ENCODE data around the gene GRM7. TPM values are rescaled to one million over a fixed set of nuclear protein-coding genes. Genes with fewer than 3 reads are reported as not detected.

GRM7 gene
- total RNA-seq, 2 donors from 2014 or later, result 0.33 to 1.3 TPM

DNA sequence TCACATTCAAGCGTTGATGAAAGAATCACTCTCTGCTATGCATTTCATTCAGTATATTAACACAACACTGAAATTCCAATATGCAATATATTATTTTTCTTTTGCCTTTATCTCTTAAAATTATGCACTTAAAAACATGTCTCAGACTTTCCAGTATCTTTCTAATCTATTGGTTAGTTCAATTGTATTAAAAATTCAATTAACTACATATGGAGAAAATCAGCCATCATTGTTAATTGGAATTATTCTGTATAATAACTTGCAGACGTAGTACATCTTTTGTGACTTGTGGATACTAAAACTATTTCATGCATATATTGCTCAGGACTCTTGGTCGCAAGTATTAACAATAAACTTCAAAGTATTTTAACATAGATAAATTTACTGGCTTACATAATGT, 715.6 kb downstream of the GRM7 start:
- no peaks in the 10 kb centered on the region for H3K4me1 ChIP-seq
- DNase-seq (no peak), ATAC-seq (no peak)
- whole genome bisulfite sequencing, 2 donors, result 78% methylated on average over 3 of the region's 3 CpGs
- no peak overlapping the region for H3K4me3 ChIP-seq
- H3K9me3 ChIP-seq, result no peaks in the 10 kb centered on the region
- no peaks in the 10 kb centered on the region for H3K27me3 ChIP-seq
- H3K27ac ChIP-seq, result no peak overlapping the region
- no peaks in the 10 kb centered on the region for H3K36me3 ChIP-seq (replicated peaks in 1 of 2; ENCODE audit: insufficient read depth in 1 of 2, low read depth in 2 of 2)
- intact Hi-C loops (cut with DNase I), result no loop called here
- TF ChIP-seq POLR2A (IDR thresholded peaks at IDR 0.05), result no peak
- TF ChIP-seq, protein P1, sequence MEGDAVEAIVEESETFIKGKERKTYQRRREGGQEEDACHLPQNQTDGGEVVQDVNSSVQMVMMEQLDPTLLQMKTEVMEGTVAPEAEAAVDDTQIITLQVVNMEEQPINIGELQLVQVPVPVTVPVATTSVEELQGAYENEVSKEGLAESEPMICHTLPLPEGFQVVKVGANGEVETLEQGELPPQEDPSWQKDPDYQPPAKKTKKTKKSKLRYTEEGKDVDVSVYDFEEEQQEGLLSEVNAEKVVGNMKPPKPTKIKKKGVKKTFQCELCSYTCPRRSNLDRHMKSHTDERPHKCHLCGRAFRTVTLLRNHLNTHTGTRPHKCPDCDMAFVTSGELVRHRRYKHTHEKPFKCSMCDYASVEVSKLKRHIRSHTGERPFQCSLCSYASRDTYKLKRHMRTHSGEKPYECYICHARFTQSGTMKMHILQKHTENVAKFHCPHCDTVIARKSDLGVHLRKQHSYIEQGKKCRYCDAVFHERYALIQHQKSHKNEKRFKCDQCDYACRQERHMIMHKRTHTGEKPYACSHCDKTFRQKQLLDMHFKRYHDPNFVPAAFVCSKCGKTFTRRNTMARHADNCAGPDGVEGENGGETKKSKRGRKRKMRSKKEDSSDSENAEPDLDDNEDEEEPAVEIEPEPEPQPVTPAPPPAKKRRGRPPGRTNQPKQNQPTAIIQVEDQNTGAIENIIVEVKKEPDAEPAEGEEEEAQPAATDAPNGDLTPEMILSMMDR (IDR thresholded peaks at IDR 0.05), result no peak

DNA sequence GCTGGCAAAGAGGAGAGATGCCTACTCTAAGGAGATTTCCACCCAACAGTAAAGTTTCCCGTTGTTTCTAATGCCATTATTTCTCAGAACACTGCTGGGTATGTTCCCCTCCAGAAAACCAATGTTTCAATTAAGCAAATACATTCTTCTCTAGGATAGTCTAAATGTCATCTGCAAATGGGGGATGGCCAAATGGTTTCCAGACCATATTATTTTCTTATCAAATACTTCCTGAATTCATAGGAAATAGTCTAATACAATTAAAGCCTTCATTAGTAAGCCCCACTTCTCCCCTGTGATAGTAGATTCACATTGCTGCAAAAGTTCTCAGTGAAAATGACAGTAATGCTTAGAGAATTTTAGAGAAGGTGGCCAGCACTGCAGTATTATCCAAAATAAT, 716.6 kb downstream of the GRM7 start:
- ATAC-seq (no peak), DNase-seq (no peak)
- WGBS, 2 donors, result 56 to 72% methylated on average over 1 of the region's 1 CpG
- Histone ChIP-seq H3K27me3 (no peaks in the 10 kb centered on the region), H3K4me1 (no peaks in the 10 kb centered on the region), H3K36me3 (replicated peaks in 1 of 2; ENCODE audit: insufficient read depth in 1 of 2, low read depth in 2 of 2) (no peaks in the 10 kb centered on the region), H3K27ac (no peak overlapping the region), H3K9me3 (no peaks in the 10 kb centered on the region), H3K4me3 (no peak overlapping the region)
- intact Hi-C loops (cut with DNase I), result no loop called here
- TF ChIP-seq, protein P1 (IDR thresholded peaks at IDR 0.05), result no peak
- no peak for TF ChIP-seq POLR2A (IDR thresholded peaks at IDR 0.05)

DNA sequence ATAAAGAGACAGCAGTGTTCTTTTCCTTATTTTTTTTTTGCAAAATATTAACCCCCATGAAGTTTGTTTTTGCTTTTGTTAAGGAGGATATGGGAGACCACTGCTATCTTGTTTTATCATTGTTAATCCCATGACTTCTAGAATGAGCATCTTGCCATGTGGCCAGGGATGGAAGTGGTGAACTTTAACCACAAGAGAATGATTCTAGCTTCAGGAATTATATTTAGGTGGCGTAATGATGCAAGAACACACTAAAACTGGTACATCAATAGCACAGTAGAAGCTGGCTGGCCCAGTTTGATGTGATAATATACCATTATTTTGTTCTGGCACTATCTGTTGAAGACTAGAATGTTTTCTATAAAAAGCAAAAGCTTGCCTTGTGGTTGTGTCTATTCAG, 720.9 kb downstream of the GRM7 start:
- TF ChIP-seq, protein P1 (IDR thresholded peaks at IDR 0.05), result no peak
- TF ChIP-seq POLR2A (IDR thresholded peaks at IDR 0.05), result no peak
- 73 to 84% methylated on average over 1 of the region's 1 CpG for WGBS, 2 donors
- intact Hi-C loops (cut with DNase I), result no loop called here
- DNase-seq (no peak), ATAC-seq (no peak)
- Histone ChIP-seq H3K36me3 (replicated peaks in 1 of 2; ENCODE audit: insufficient read depth in 1 of 2, low read depth in 2 of 2) (no peaks in the 10 kb centered on the region), H3K27ac (no peak overlapping the region), H3K27me3 (no peaks in the 10 kb centered on the region), H3K4me3 (no peak overlapping the region), H3K4me1 (no peaks in the 10 kb centered on the region), H3K9me3 (no peaks in the 10 kb centered on the region)

DNA sequence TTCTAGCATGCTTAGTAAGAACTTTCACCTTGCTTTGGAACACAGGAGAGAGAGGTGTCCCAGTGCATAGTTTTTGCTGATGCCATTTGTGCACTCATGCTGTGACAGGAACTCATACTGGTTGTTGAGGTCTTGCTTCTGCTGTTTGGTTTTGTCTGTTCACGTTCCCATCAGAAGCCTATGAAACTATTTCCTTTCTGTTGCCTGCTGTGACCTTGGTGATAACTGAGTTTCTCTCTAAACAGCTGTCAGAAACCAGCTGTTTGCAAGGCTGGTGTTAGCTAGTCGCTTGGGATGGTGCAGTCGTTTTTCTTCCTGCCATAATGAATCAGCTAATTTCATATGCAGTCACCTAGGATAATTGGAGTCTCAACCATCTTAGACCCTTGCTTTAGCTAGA, 724.1 kb downstream of the GRM7 start:
- 21 to 35% methylated on average over 3 of the region's 3 CpGs for WGBS, 2 donors
- no peaks in the 10 kb centered on the region for H3K27me3 ChIP-seq
- TF ChIP-seq, protein P1 (IDR thresholded peaks at IDR 0.05), result no peak
- no peak for TF ChIP-seq POLR2A (IDR thresholded peaks at IDR 0.05)
- no peaks in the 10 kb centered on the region for H3K4me1 ChIP-seq
- DNase-seq (no peak), ATAC-seq (no peak)
- H3K36me3 ChIP-seq (replicated peaks in 1 of 2; ENCODE audit: insufficient read depth in 1 of 2, low read depth in 2 of 2), result no peaks in the 10 kb centered on the region
- H3K27ac ChIP-seq, result no peak overlapping the region
- no peak overlapping the region for H3K4me3 ChIP-seq
- H3K9me3 ChIP-seq, result no peaks in the 10 kb centered on the region
- intact Hi-C loops (cut with DNase I), result no loop called here

DNA sequence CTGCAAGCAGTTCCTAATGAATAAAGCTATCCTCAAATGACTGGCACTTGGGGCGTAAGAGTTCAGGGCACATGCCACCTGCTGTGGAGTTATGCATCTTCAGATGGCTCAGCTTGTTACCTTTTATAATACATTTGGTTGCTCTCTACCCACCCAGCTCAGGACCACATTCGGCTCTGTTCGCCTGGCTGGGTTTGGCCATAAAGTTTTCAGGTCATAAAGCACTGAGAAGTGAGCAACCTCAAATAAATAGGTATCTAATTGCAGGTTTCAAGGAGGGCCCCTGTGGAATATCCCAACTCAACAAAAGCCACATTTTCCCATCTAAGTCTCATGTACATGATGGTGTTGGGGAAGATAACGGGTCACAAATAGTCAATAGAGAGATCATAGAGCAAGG, 727.3 kb downstream of the GRM7 start:
- DNase-seq (no peak), ATAC-seq (no peak)
- Histone ChIP-seq H3K4me1 (no peaks in the 10 kb centered on the region), H3K9me3 (no peaks in the 10 kb centered on the region), H3K4me3 (no peak overlapping the region), H3K36me3 (replicated peaks in 1 of 2; ENCODE audit: insufficient read depth in 1 of 2, low read depth in 2 of 2) (no peaks in the 10 kb centered on the region), H3K27me3 (no peaks in the 10 kb centered on the region), H3K27ac (no peak overlapping the region)
- intact Hi-C loops (cut with DNase I), result no loop called here
- 71% methylated on average over 4 of the region's 4 CpGs for WGBS, 2 donors
- no peak for TF ChIP-seq POLR2A (IDR thresholded peaks at IDR 0.05)
- TF ChIP-seq, protein P1 (IDR thresholded peaks at IDR 0.05), result no peak

Data from body of pancreas (tissue), 4 donors.